BLaER1 treated with 17β-estradiol and CSF1 and Interleukin-3, amounts not matched to agents 10 nM and 100 nM (cell line): ENCODE measurements around the gene GNA15.

Source experiments
- H3K27ac ChIP-seq, 11 experiments: shearing (Covaris generic); formaldehyde crosslinking; 2 replicates each; pipeline ENCODE4 v1.8.1; 2022
- H3K27me3 ChIP-seq, 11 experiments: shearing (Covaris generic); formaldehyde crosslinking; 2 replicates each; pipeline ENCODE4 v1.8.1; 2022
- H3K36me3 ChIP-seq, 11 experiments: shearing (Covaris generic); formaldehyde crosslinking; 2 replicates each; pipeline ENCODE4 v1.8.1; 2022
- H3K4me1 ChIP-seq, 10 experiments: shearing (Covaris generic); formaldehyde crosslinking; 2 replicates each; pipeline ENCODE4 v1.8.1; 2022
- H3K4me2 ChIP-seq, 11 experiments: shearing (Covaris generic); formaldehyde crosslinking; 2 replicates each; pipeline ENCODE4 v1.8.1; 2022
- H3K4me3 ChIP-seq, 10 experiments: shearing (Covaris generic); formaldehyde crosslinking; 2 replicates each; pipeline ENCODE4 v1.8.1; 2022
- H3K9ac ChIP-seq, 11 experiments: shearing (Covaris generic); formaldehyde crosslinking; 2 replicates each; pipeline ENCODE4 v1.8.1; 2022
- H3K9me3 ChIP-seq, 11 experiments: shearing (Covaris generic); formaldehyde crosslinking; replicated peaks in 1 of 11; 2 replicates each; pipeline ENCODE4 v1.8.1; 2022
- H4K20me1 ChIP-seq, 11 experiments: shearing (Covaris generic); formaldehyde crosslinking; 2 replicates each; pipeline ENCODE4 v1.8.1; 2022
- Cebpa-rat ChIP-seq, 11 experiments: shearing (Covaris generic); IDR thresholded peaks; 2 replicates each; pipeline ENCODE4 v1.8.1; 2022

Gene GNA15

GRCh38 chr19:3178973-3179738 is 43.3 kb downstream of the GNA15 start:
- peak overlapping the region; percentile 45 to 97 (median 88) for H3K4me3 ChIP-seq
- peaks cover 59 to 81% (median 61%) of the 10 kb centered on the region in 10 experiments for H3K4me1 ChIP-seq
- H3K36me3 ChIP-seq = peaks cover 0 to 35% (median 0%) of the 10 kb centered on the region in 11 experiments; a peak in 9 of 22 replicates
- H4K20me1 ChIP-seq = peaks cover 0 to 50% (median 45%) of the 10 kb centered on the region in 11 experiments; a peak in 18 of 22 replicates
- no peaks in the 10 kb centered on the region for H3K27me3 ChIP-seq
- peak overlapping the region; percentile 89 to 98 (median 94) for H3K27ac ChIP-seq
- TF ChIP-seq Cebpa-rat (IDR thresholded peaks at IDR 0.05) = no peak
- H3K9ac ChIP-seq = peak overlapping the region; percentile 84 to 96 (median 95)
- no peaks in the 10 kb centered on the region for H3K9me3 ChIP-seq
- H3K4me2 ChIP-seq = peak overlapping the region; percentile 87 to 100 (median 98)

- Histone ChIP-seq H3K4me1 (peaks cover 61 to 88% (median 68%) of the 10 kb centered on the region in 10 experiments), H3K27me3 (no peaks in the 10 kb centered on the region), H3K4me2 (peak overlapping the region; percentile 87 to 100 (median 98)), H3K27ac (peak overlapping the region; percentile 89 to 98 (median 94)), H3K9ac (peak overlapping the region; percentile 84 to 96 (median 95)), H4K20me1 (peaks cover 0 to 57% (median 52%) of the 10 kb centered on the region in 11 experiments; a peak in 18 of 22 replicates), H3K4me3 (peak overlapping the region; percentile 45 to 97 (median 88)), H3K9me3 (no peaks in the 10 kb centered on the region), H3K36me3 (peaks cover 0 to 39% (median 3%) of the 10 kb centered on the region in 11 experiments; a peak in 9 of 22 replicates)
- TF ChIP-seq Cebpa-rat (IDR thresholded peaks at IDR 0.05) = no peak
These were observed 44.0 kb downstream of the GNA15 start for GRCh38 chr19:3179739-3180293.

DNA sequence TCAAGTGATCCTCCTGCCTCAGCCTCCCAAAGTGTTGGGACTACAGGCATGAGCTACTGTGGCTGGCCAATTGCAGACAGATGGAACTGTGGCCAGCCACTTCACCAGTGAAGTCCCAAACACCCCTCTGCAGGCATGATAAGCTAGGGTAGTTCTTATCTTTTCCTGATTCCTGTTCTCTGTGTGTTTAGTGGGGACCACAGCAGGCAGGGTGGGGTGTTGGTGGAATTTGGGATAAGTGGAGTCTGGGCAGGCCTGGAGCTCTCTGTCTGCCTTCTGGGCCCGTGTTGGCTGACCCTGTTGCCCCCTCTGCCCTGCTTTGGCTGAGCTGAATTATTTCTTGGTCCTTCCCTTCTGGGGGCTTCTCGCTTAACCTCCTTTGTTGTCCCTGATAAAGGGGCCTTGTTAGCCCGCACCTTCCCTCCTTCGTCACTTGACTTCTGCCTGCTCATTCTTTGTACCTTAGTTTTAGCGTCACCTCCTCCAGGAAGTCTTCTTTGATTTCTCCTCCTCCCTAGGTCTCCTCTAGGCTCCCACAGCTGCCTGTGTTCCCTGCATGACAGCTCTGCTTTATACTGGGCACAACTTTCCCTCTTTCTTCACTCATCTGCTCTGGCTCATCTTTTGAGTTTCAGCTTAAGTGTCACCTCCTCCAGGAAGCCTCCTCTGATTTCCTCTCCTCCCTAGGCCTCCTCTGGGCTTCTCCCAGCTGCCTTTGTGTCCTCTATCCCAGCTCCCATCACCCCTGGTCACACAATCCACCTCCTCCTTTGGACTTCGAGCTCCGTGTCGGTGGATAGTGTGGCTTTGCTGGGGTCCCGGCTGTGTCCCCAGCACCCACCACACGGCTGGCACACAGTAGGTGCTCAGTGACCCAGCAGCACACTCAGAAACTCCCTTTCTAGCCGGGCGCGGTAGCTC is 48.1 kb downstream of the GNA15 start:
- Histone ChIP-seq H3K27me3 (no peaks in the 10 kb centered on the region), H3K9ac (peak overlapping the region in 9 of 11 experiments; percentile 6 to 49 (median 12); a peak in 10 of 22 replicates), H3K27ac (peak overlapping the region in 10 of 11 experiments; percentile 4 to 97 (median 28); a peak in 14 of 22 replicates)

DNA sequence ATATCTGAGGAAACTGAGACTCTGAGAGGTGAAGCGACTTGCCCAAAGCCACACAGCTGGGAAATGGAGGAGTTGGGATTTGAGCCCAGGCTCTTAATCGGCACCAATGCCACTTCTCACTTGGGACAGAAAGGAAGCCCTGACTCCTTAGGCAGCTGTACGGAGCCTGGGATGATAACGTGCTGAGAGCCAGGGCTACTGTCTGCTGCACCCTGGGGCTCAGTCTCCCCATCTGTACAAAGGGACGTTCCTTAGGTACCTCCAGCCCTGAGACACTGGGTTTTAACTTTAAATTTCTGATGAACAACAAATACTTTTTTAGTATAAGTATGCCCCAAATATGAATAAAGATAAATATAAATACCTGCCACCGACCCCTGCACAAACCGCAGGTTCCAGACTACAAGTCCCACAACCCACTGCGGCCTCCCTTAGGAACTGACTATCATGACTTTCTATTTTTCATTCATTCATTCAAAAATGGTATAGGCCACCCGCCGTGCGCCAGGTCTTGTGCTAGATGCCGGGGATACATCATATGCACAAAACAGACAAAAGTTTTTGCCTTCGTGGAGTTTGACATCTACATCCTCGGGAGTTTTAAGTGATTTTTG is 49.1 kb downstream of the GNA15 start:
- H3K27ac ChIP-seq = peak overlapping the region; percentile 81 to 97 (median 92); a peak in 21 of 22 replicates
- no peaks in the 10 kb centered on the region for H3K9me3 ChIP-seq
- peak overlapping the region in 10 of 11 experiments; percentile 89 to 99 (median 95); a peak in 20 of 22 replicates for H3K9ac ChIP-seq
- peaks cover 0 to 92% (median 88%) of the 10 kb centered on the region in 11 experiments; a peak in 18 of 22 replicates for H4K20me1 ChIP-seq
- H3K27me3 ChIP-seq = no peaks in the 10 kb centered on the region
- peak overlapping the region; percentile 69 to 100 (median 99) for H3K4me2 ChIP-seq
- peaks cover 0 to 67% (median 27%) of the 10 kb centered on the region in 11 experiments; a peak in 14 of 22 replicates for H3K36me3 ChIP-seq
- H3K4me3 ChIP-seq = peak overlapping the region; percentile 89 to 100 (median 98)
- H3K4me1 ChIP-seq = peaks cover 66 to 80% (median 74%) of the 10 kb centered on the region in 10 experiments
- TF ChIP-seq Cebpa-rat (IDR thresholded peaks at IDR 0.05) = no peak

More for the DNA sequence above, 48.1 kb downstream of the GNA15 start:
- Histone ChIP-seq H3K36me3 (peaks cover 0 to 57% (median 18%) of the 10 kb centered on the region in 11 experiments; a peak in 13 of 22 replicates), H3K4me2 (peak overlapping the region; percentile 69 to 100 (median 99); a peak in 20 of 22 replicates), H4K20me1 (peaks cover 0 to 90% (median 83%) of the 10 kb centered on the region in 11 experiments; a peak in 18 of 22 replicates), H3K4me3 (peak overlapping the region in 2 of 10 experiments; percentile 97 to 100; a peak in 2 of 20 replicates), H3K9me3 (no peaks in the 10 kb centered on the region), H3K4me1 (peaks cover 56 to 80% (median 65%) of the 10 kb centered on the region in 10 experiments)
- no peak for TF ChIP-seq Cebpa-rat (IDR thresholded peaks at IDR 0.05)

DNA sequence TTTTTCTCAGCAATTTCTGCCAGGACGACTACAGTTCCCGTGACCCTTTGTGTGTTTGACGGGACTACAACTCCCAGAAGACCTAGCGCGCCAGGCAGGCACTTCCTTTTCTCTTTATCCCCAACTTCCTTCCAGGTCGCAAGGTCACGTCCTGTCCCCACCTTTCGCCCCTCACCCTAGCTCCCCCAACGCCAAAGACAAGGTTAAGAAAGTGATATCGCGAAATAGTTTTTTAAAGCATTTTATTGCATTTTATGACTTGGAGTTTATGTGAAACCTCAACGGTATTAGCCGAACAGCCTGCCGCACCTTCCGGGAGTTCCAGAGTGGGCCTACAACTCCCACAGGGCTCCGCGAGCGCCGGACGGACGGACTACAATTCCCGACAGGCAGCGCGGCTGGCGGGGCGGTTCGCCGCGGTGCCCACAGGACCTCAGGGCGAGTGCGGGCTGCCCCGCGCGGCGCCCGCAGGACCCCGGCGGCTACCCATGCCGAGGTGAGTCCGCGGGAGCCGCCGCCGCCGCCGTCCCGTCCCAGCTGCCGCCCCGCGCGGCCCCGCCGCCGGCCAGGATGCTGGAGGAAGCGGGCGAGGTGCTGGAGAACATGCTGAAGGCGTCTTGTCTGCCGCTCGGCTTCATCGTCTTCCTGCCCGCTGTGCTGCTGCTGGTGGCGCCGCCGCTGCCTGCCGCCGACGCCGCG is 49.8 kb downstream of the GNA15 start, which contains the start of gene NCLN:
Gene NCLN (plus strand): TSS at position 470 of the 699 bp plus-strand sequence. CDS start 101 bp downstream, at position 571.
- TF ChIP-seq Cebpa-rat (IDR thresholded peaks at IDR 0.05) = no peak
- H3K9me3 ChIP-seq = no peaks in the 10 kb centered on the region
- H3K4me3 ChIP-seq = peak within 1 kb of the TSS; percentile 89 to 100 (median 98)
- H3K36me3 ChIP-seq = peaks cover 0 to 74% (median 34%) of the 10 kb centered on the region in 11 experiments; a peak in 17 of 22 replicates
- peak within 1 kb of the TSS; percentile 81 to 97 (median 92) for H3K27ac ChIP-seq
- peaks cover 72 to 82% (median 80%) of the 10 kb centered on the region in 10 experiments for H3K4me1 ChIP-seq
- H3K27me3 ChIP-seq = no peaks in the 10 kb centered on the region
- H3K4me2 ChIP-seq = peak within 1 kb of the TSS; percentile 89 to 100 (median 99)
- H4K20me1 ChIP-seq = peaks cover 0 to 92% (median 88%) of the 10 kb centered on the region in 11 experiments; a peak in 19 of 22 replicates
- peak within 1 kb of the TSS; percentile 89 to 99 (median 95) for H3K9ac ChIP-seq

GRCh38 chr19:3186160-3186688 is 50.4 kb downstream of the GNA15 start:
- TF ChIP-seq Cebpa-rat (IDR thresholded peaks at IDR 0.05) = no peak
- Histone ChIP-seq H3K9ac (peak overlapping the region; percentile 89 to 99 (median 95)), H4K20me1 (peaks cover 4 to 92% (median 88%) of the 10 kb centered on the region in 11 experiments; a peak in 20 of 22 replicates), H3K36me3 (peaks cover 0 to 74% (median 39%) of the 10 kb centered on the region in 11 experiments; a peak in 19 of 22 replicates), H3K9me3 (no peaks in the 10 kb centered on the region), H3K27ac (peak overlapping the region; percentile 81 to 97 (median 92)), H3K4me1 (peaks cover 72 to 84% (median 83%) of the 10 kb centered on the region in 10 experiments), H3K4me3 (peak overlapping the region; percentile 89 to 100 (median 98)), H3K27me3 (no peaks in the 10 kb centered on the region), H3K4me2 (peak overlapping the region; percentile 89 to 100 (median 99))
